AG20443 (cell line): ENCODE data around the gene ZNF217.
"Not testable (repeated sequence)": the region's sequence is repeated elsewhere in the genome, so short reads cannot be mapped to it uniquely, and the experiment has no call there.

Experiments used
- DNase-seq: peaks from one replicate; pipeline ENCODE4 v3.0.0; 2012; ENCODE audit warnings: low spot score, mixed read lengths

The ZNF217 gene

GRCh38 chr20:53593466-53594007 lies at the start of gene ZNF217:
TSS of gene ZNF217 (minus strand) at chr20:53593839. CDS start at chr20:53582826, 11,013 bp downstream.
- not testable (repeated sequence) for DNase-seq

- DNase-seq = peak; percentile 83
These were observed 49.6 kb upstream of the ZNF217 start for GRCh38 chr20:53643031-53643832.

- DNase-seq = peak; percentile 71
These were observed 48.8 kb upstream of the ZNF217 start for GRCh38 chr20:53642196-53643030.

- DNase-seq = no peak
These were observed 46.2 kb upstream of the ZNF217 start for GRCh38 chr20:53639647-53640440.

- DNase-seq = no peak
These were observed 45.5 kb upstream of the ZNF217 start for GRCh38 chr20:53639128-53639527.

GRCh38 chr20:53637310-53637709 lies 43.7 kb upstream of the ZNF217 start:
- not testable (repeated sequence) for DNase-seq

GRCh38 chr20:53636540-53637097 lies 43.0 kb upstream of the ZNF217 start:
- no peak for DNase-seq

GRCh38 chr20:53635221-53635620 lies 41.6 kb upstream of the ZNF217 start:
- DNase-seq = no peak

- DNase-seq = no peak
These were observed 38.4 kb upstream of the ZNF217 start for GRCh38 chr20:53631909-53632662.

- no peak for DNase-seq
These were observed 35.8 kb upstream of the ZNF217 start for GRCh38 chr20:53629436-53629835.

GRCh38 chr20:53628758-53629157 lies 35.1 kb upstream of the ZNF217 start:
- not testable (repeated sequence) for DNase-seq

GRCh38 chr20:53628076-53628475 lies 34.4 kb upstream of the ZNF217 start:
- DNase-seq = no peak

- not testable (repeated sequence) for DNase-seq
These were observed 33.4 kb upstream of the ZNF217 start for GRCh38 chr20:53627001-53627400.

GRCh38 chr20:53626584-53626983 lies 32.9 kb upstream of the ZNF217 start:
- no peak for DNase-seq

- no peak for DNase-seq
These were observed 31.9 kb upstream of the ZNF217 start for GRCh38 chr20:53625311-53626129.

GRCh38 chr20:53624927-53625250 lies 31.2 kb upstream of the ZNF217 start:
- not testable (repeated sequence) for DNase-seq

- DNase-seq = peak; percentile 77
These were observed 30.0 kb upstream of the ZNF217 start for GRCh38 chr20:53623454-53624211.

- DNase-seq = no peak
These were observed 29.5 kb upstream of the ZNF217 start for GRCh38 chr20:53623134-53623453.
